ENCODE data around the gene CTBP2.
"Not testable (repeated sequence)": the region's sequence is repeated elsewhere in the genome, so short reads cannot be mapped to it uniquely, and the experiment has no call there.

The CTBP2 gene

GRCh38 chr10:125158601-125159485, 1.5 kb downstream of the CTBP2 start:
- DNase-seq (ENCODE audit: low read depth, low spot score): peak; percentile 73

GRCh38 chr10:125158275-125158600, 2.1 kb downstream of the CTBP2 start:
- DNase-seq (ENCODE audit: low read depth, low spot score): no peak

GRCh38 chr10:125157505-125157904, 2.9 kb downstream of the CTBP2 start:
- DNase-seq (ENCODE audit: low read depth, low spot score): peak; percentile 47

- no peak for DNase-seq (ENCODE audit: low read depth, low spot score)
These were observed 3.5 kb downstream of the CTBP2 start for GRCh38 chr10:125156739-125157480.

- DNase-seq (ENCODE audit: low read depth, low spot score): no peak
These were observed 4.2 kb downstream of the CTBP2 start for GRCh38 chr10:125156196-125156595.

- DNase-seq (ENCODE audit: low read depth, low spot score): peak; percentile 75
These were observed 5.3 kb downstream of the CTBP2 start for GRCh38 chr10:125155101-125155500.

GRCh38 chr10:125154529-125154928, 5.8 kb downstream of the CTBP2 start:
- DNase-seq (ENCODE audit: low read depth, low spot score): peak; percentile 44

GRCh38 chr10:125153703-125154490, 6.5 kb downstream of the CTBP2 start:
- peak; percentile 57 for DNase-seq (ENCODE audit: low read depth, low spot score)

GRCh38 chr10:125152450-125153368, 7.7 kb downstream of the CTBP2 start:
- DNase-seq (ENCODE audit: low read depth, low spot score): peak; percentile 70

- no peak for DNase-seq (ENCODE audit: low read depth, low spot score)
These were observed 8.6 kb downstream of the CTBP2 start for GRCh38 chr10:125151553-125152449.

- DNase-seq (ENCODE audit: low read depth, low spot score): no peak
These were observed 9.2 kb downstream of the CTBP2 start for GRCh38 chr10:125151170-125151552.

- DNase-seq (ENCODE audit: low read depth, low spot score): not testable (repeated sequence)
These were observed 9.8 kb downstream of the CTBP2 start for GRCh38 chr10:125150376-125151083.

- DNase-seq (ENCODE audit: low read depth, low spot score): no peak
These were observed 10.7 kb downstream of the CTBP2 start for GRCh38 chr10:125149680-125150047.

- peak; percentile 68 for DNase-seq (ENCODE audit: low read depth, low spot score)
These were observed 11.2 kb downstream of the CTBP2 start for GRCh38 chr10:125149036-125149679.

- peak; percentile 25 for DNase-seq (ENCODE audit: low read depth, low spot score)
These were observed 11.8 kb downstream of the CTBP2 start for GRCh38 chr10:125148528-125148927.

- peak; percentile 76 for DNase-seq (ENCODE audit: low read depth, low spot score)
These were observed 12.4 kb downstream of the CTBP2 start for GRCh38 chr10:125147971-125148439.

GRCh38 chr10:125146791-125147579, 13.4 kb downstream of the CTBP2 start:
- DNase-seq (ENCODE audit: low read depth, low spot score): peak; percentile 70

- no peak for DNase-seq (ENCODE audit: low read depth, low spot score)
These were observed 14.7 kb downstream of the CTBP2 start for GRCh38 chr10:125145636-125146035.
